SJCRH30 (cell line): ENCODE measurements around the gene SRPX. TPM values are rescaled to one million over a fixed set of nuclear protein-coding genes. Genes with fewer than 3 reads are reported as not detected.

Source experiments
- DNase-seq, 2 experiments: peaks; one replicate each; pipeline ENCODE4 v3.0.0-alpha.2; 2015 to 2020
- H3K27ac ChIP-seq: fragments of 250-450 bp; sonication (Bioruptor Pico); 2 replicates; pipeline ENCODE4 v1.5.1; 2020; ENCODE audit warnings: mild to moderate bottlenecking, moderate library complexity
- H3K27me3 ChIP-seq: fragments of 250-450 bp; sonication (Bioruptor Pico); 2 replicates; pipeline ENCODE4 v1.5.1; 2020; ENCODE audit warnings: mild to moderate bottlenecking, moderate library complexity
- H3K36me3 ChIP-seq: fragments of 250-450 bp; sonication (Bioruptor Pico); 2 replicates; pipeline ENCODE4 v1.5.1; 2020; ENCODE audit warnings: mild to moderate bottlenecking, moderate library complexity
- H3K4me1 ChIP-seq: fragments of 250-450 bp; sonication (Bioruptor Pico); 2 replicates; pipeline ENCODE4 v1.5.1; 2020; ENCODE audit warnings: mild to moderate bottlenecking, moderate library complexity
- H3K4me3 ChIP-seq: fragments of 250-450 bp; sonication (Bioruptor Pico); 2 replicates; pipeline ENCODE4 v1.5.1; 2020; ENCODE audit warnings: mild to moderate bottlenecking, moderate library complexity
- H3K9me3 ChIP-seq: fragments of 250-450 bp; sonication (Bioruptor Pico); replicated peaks from 2 replicates; pipeline ENCODE4 v1.5.1; 2020; ENCODE audit warnings: mild to moderate bottlenecking, moderate library complexity
- total RNA-seq: library from RNA; depleted of rRNA; stranded (reverse); fragments of >200 nt; shearing (Covaris generic); gene quantifications from 2 replicates; pipeline ENCODE4 v1.2.3, GENCODE V29; 2014; rRNA removed

Gene SRPX
- total RNA-seq = 8.3 and 10.2 TPM in 2 replicates

- Histone ChIP-seq H3K4me3 (peak within 1 kb of the TSS; percentile 63), H3K27me3 (no peaks in the 10 kb centered on the region), H3K27ac (no peak within 1 kb of the TSS), H3K9me3 (no peaks in the 10 kb centered on the region), H3K4me1 (no peaks in the 10 kb centered on the region), H3K36me3 (no peaks in the 10 kb centered on the region)
- DNase-seq = peak; percentile 19 to 36
Measured at GRCh38 chrX:38220415-38221390, at the start of gene SRPX. Gene SRPX, minus strand, starts transcription at chrX:38220871. Its CDS starts 79 bp downstream, at chrX:38220792.

GRCh38 chrX:38268011-38268410 lies 47.3 kb upstream of the SRPX start:
- Histone ChIP-seq H3K27me3 (no peaks in the 10 kb centered on the region), H3K27ac (no peak overlapping the region), H3K36me3 (no peaks in the 10 kb centered on the region), H3K4me1 (no peaks in the 10 kb centered on the region), H3K9me3 (no peaks in the 10 kb centered on the region), H3K4me3 (no peak overlapping the region)
- DNase-seq = no peak

- no peak for DNase-seq
- Histone ChIP-seq H3K4me3 (no peak overlapping the region), H3K4me1 (no peaks in the 10 kb centered on the region), H3K9me3 (no peaks in the 10 kb centered on the region), H3K36me3 (no peaks in the 10 kb centered on the region), H3K27ac (no peak overlapping the region), H3K27me3 (no peaks in the 10 kb centered on the region)
Measured at GRCh38 chrX:38262715-38263620, 42.3 kb upstream of the SRPX start.

- Histone ChIP-seq H3K27me3 (no peaks in the 10 kb centered on the region), H3K9me3 (no peaks in the 10 kb centered on the region), H3K27ac (no peak overlapping the region), H3K4me3 (no peak overlapping the region), H3K36me3 (no peaks in the 10 kb centered on the region), H3K4me1 (no peaks in the 10 kb centered on the region)
- peak; percentile 16 to 51 for DNase-seq
Measured at GRCh38 chrX:38260231-38260630, 39.6 kb upstream of the SRPX start.

DNA sequence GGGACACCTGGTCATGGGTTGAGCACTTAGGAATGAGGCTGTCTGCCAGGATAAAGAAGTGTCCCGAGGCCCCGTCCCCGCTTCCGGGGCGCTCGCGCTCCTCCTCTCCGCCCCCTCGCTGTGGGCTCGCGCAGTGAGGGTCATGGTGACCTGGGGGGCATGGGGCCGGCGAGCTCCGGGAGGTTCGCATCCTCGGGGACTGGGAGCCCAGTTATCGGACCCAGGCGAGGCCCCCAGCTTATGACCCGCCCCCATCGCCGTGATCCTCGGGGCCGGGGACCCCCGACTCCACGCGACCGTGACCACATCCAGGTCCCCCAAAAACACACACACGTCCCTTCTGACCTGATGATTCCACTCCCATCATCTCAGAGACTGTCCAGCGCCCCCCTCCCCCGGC lies 35.3 kb upstream of the SRPX start:
- Histone ChIP-seq H3K4me3 (no peak overlapping the region), H3K36me3 (no peaks in the 10 kb centered on the region), H3K9me3 (no peaks in the 10 kb centered on the region), H3K27me3 (no peaks in the 10 kb centered on the region), H3K4me1 (no peaks in the 10 kb centered on the region), H3K27ac (no peak overlapping the region)
- no peak for DNase-seq

DNA sequence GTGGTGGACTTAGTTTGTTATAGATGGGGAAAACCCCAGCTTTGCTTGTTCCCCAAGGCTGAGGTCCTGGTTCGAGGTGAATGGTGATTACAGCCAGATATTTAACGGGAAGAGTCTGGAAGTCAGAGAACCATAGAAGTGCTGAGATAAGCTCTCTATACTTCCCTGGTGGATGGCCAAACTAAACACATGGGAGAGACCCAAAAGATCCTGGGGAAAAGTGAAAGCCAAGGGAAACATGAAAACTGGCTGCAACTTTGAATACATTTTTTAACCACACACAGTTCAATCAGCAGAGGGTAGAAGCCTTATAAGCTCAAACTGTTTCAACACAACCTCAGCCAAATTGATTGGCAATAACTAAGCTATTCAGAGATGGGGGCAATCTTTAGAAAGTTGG lies 29.3 kb upstream of the SRPX start:
- Histone ChIP-seq H3K36me3 (no peaks in the 10 kb centered on the region), H3K27me3 (no peaks in the 10 kb centered on the region), H3K9me3 (no peaks in the 10 kb centered on the region), H3K4me1 (no peaks in the 10 kb centered on the region), H3K27ac (no peak overlapping the region), H3K4me3 (no peak overlapping the region)
- DNase-seq = no peak

- Histone ChIP-seq H3K4me1 (no peaks in the 10 kb centered on the region), H3K27ac (no peak overlapping the region), H3K4me3 (no peak overlapping the region), H3K9me3 (no peaks in the 10 kb centered on the region), H3K27me3 (no peaks in the 10 kb centered on the region), H3K36me3 (no peaks in the 10 kb centered on the region)
- DNase-seq = no peak
Measured at GRCh38 chrX:38247051-38247450, 26.4 kb upstream of the SRPX start.

DNA sequence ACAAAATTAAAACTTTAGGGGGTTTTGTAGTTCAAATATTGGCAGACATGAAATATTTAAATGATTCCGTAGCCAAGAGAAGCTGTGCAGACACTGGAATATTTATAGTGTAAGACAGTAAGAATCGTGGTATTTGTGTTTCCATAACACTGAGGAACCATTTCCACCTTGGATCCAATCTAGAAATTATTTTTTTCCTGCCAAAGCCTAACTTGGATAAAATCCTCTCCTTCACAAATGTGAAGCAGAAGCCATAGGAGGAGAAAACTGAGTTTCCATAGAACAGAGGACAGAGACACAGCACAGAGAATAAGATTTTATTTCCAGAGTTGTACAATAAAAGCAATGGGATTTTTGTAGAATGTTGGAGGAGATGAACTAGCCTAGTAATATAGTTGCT lies 19.9 kb upstream of the SRPX start:
- Histone ChIP-seq H3K9me3 (no peaks in the 10 kb centered on the region), H3K4me1 (no peaks in the 10 kb centered on the region), H3K4me3 (no peak overlapping the region), H3K36me3 (no peaks in the 10 kb centered on the region), H3K27me3 (no peaks in the 10 kb centered on the region), H3K27ac (no peak overlapping the region)
- DNase-seq = no peak

GRCh38 chrX:38236901-38237615 lies 16.4 kb upstream of the SRPX start:
- H3K27ac ChIP-seq = no peak overlapping the region
- H3K4me3 ChIP-seq = no peak overlapping the region
- H3K36me3 ChIP-seq = no peaks in the 10 kb centered on the region
- no peak for DNase-seq
- H3K27me3 ChIP-seq = no peaks in the 10 kb centered on the region
- no peaks in the 10 kb centered on the region for H3K9me3 ChIP-seq
- no peaks in the 10 kb centered on the region for H3K4me1 ChIP-seq

GRCh38 chrX:38233891-38234667 lies 13.4 kb upstream of the SRPX start:
- no peaks in the 10 kb centered on the region for H3K36me3 ChIP-seq
- peak; percentile 1 to 5 for DNase-seq
- no peaks in the 10 kb centered on the region for H3K9me3 ChIP-seq
- H3K27ac ChIP-seq = no peak overlapping the region
- no peak overlapping the region for H3K4me3 ChIP-seq
- no peaks in the 10 kb centered on the region for H3K4me1 ChIP-seq
- H3K27me3 ChIP-seq = no peaks in the 10 kb centered on the region

- no peaks in the 10 kb centered on the region for H3K4me1 ChIP-seq
- H3K27ac ChIP-seq = peak overlapping the region; percentile 35
- no peaks in the 10 kb centered on the region for H3K27me3 ChIP-seq
- H3K36me3 ChIP-seq = no peaks in the 10 kb centered on the region
- no peaks in the 10 kb centered on the region for H3K9me3 ChIP-seq
- DNase-seq = peak; percentile 13 to 28
- no peak overlapping the region for H3K4me3 ChIP-seq
Measured at GRCh38 chrX:38232079-38232686, 11.5 kb upstream of the SRPX start.

DNA sequence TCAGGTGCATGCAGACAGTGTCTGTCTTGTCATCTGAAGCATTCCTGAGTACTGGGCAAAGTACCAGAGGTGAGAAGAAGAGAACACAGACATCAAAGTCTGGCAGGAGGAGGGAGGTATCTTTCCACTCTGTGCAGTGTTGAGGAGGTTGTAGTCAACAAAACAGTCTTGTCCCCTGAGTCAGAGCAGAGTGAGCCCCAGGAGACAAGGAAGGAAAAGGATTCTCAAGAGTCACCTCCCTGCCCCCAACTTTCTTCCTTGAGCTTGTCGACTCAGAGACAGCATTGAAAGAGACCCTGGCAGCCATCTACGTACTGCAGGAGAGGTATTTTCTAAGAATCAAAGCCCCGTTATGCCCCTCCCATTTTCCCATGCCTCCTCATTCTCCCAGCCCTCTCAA lies 4.4 kb upstream of the SRPX start:
- Histone ChIP-seq H3K9me3 (no peaks in the 10 kb centered on the region), H3K4me3 (no peak overlapping the region), H3K27ac (no peak overlapping the region), H3K36me3 (no peaks in the 10 kb centered on the region), H3K4me1 (no peaks in the 10 kb centered on the region), H3K27me3 (no peaks in the 10 kb centered on the region)
- DNase-seq = no peak

GRCh38 chrX:38224160-38224559 lies 3.5 kb upstream of the SRPX start:
- Histone ChIP-seq H3K27ac (no peak overlapping the region), H3K4me1 (no peaks in the 10 kb centered on the region), H3K36me3 (no peaks in the 10 kb centered on the region), H3K9me3 (no peaks in the 10 kb centered on the region), H3K27me3 (no peaks in the 10 kb centered on the region), H3K4me3 (no peak overlapping the region)
- DNase-seq = no peak
